ENCODE measurements around the gene PROSER2.
"Not testable (repeated sequence)": the region's sequence is repeated elsewhere in the genome, so short reads cannot be mapped to it uniquely, and the experiment has no call there.

DNA sequence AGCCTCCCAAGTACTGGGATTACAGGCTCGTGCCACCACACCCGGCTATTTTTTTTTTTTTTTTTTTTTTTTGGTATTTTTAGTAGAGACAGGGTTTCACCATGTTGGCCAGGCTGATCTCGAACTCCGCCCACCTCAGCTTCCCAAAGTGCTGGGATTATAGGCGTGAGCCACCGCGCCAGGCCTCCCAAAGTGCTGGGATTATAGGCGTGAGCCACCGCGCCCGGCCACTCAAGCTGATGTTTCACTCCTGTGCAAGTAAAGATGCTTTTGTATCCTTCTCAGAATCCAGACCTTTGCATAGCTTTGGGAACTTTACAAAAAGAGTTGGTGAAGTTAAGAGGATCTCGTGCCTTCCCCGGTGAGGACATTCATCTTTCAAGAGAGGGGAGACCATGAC lies 29.5 kb downstream of the PROSER2 start:
- not testable (repeated sequence) for TF ChIP-seq POLR2A, POLR2AphosphoS5 (IDR thresholded peaks at IDR 0.05; ENCODE audit: low read depth, low read length)
